ENCODE results near the gene FKBP1B. TPM values are rescaled to one million over a fixed set of nuclear protein-coding genes. Genes with fewer than 3 reads are reported as not detected.
"Not testable (repeated sequence)": the region's sequence is repeated elsewhere in the genome, so short reads cannot be mapped to it uniquely, and the experiment has no call there.

Gene FKBP1B
- total and polyA plus RNA-seq, 10 donors, result 2.4 to 5.1 (median 3.5) TPM

DNA sequence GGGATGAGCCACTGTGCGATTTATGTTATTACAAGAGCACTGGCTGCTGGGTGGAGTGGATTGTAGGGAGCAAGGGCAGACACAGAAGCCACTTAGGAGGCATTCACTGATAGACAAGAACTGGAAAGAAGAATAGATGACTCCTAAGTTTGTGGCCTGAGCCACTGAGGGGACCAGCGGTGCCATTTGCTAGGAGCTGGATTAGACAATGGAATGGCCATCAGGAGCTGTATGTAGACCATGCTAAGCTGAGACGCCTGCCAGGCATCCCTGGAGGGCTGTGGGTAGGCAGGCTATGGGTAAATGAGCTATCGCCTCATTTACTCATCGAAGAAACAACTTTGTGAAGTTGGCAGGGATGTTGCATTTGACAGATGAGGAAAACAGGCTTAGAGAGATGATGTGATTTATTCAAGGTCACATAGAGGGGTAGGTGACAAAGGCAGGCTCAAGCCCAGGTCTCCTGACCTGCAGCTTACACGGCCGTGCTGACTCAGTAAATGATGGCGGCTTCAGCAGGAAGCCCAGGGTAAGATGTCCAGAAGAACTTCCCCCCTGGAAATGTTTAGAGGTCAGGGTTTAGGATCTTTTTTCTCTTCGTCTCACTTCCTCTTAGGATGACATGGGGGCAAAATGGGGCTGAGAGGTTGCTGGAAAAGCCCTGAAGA, 36.9 kb upstream of the FKBP1B start:
- TF ChIP-seq POLR2AphosphoS5 (IDR thresholded peaks at IDR 0.05) (no peak), CTCF (IDR thresholded peaks at IDR 0.05 in 8 of 11, conservative IDR thresholded peaks at IDR 0.05 in 3 of 11) (no peak), POLR2A (IDR thresholded peaks at IDR 0.05) (no peak)
- no peak for DNase-seq
- H3K9me3 ChIP-seq, result no peaks in the 10 kb centered on the region
- H3K36me3 ChIP-seq, result no peaks in the 10 kb centered on the region
- H3K4me1 ChIP-seq, result peaks cover 3 to 19% (median 13%) of the 10 kb centered on the region in 6 donors
- no peak overlapping the region for H3K27ac ChIP-seq
- H3K27me3 ChIP-seq (replicated peaks in 1 of 7), result peaks cover 0 to 35% (median 22%) of the 10 kb centered on the region in 7 donors
- 58 to 77% (median 71%) methylated on average over 9 of the region's 9 CpGs for WGBS, 5 donors
- intact Hi-C loops (cut with DNase I; ENCODE audit: low total_unique reads), result no loop called here
- H3K4me3 ChIP-seq, result no peak overlapping the region

DNA sequence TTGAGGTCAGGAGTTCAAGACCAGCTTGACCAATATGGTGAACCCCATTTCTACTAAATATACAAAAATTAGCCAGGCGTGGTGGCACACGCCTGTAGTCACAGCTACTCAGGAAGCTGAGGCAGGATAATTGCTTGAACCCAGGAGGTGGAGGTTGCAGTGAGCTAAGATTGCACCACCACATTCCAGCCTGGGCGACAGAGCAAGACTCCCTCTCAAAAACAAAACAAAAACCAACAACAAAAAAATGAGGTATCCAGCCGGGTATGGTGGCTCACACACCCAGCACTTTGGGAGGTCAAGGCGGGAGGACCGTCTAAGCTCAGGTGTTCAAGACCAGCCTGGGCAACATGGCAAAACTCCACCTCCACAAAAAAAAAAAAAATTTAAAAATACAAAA, 34.6 kb upstream of the FKBP1B start:
- H3K27ac ChIP-seq; DNase-seq; H3K36me3 ChIP-seq; H3K4me3 ChIP-seq; intact Hi-C loops (cut with DNase I; ENCODE audit: low total_unique reads); H3K9me3 ChIP-seq: not testable (repeated sequence)
- Histone ChIP-seq H3K4me1 (peaks cover 3 to 12% (median 7%) of the 10 kb centered on the region in 6 donors), H3K27me3 (replicated peaks in 1 of 7) (peaks cover 0 to 20% (median 15%) of the 10 kb centered on the region in 7 donors)
- WGBS, 5 donors, result 79 to 94% (median 87%) methylated on average over 6 of the region's 6 CpGs

GRCh38 chr2:24015562-24016375, 33.8 kb upstream of the FKBP1B start:
- H3K27ac ChIP-seq, result no peak overlapping the region
- no peak for DNase-seq
- no peaks in the 10 kb centered on the region for H3K9me3 ChIP-seq
- intact Hi-C loops (cut with DNase I; ENCODE audit: low total_unique reads), result no loop called here
- no peak overlapping the region for H3K4me3 ChIP-seq
- 85 to 93% (median 88%) methylated on average over 7 to 11 of the region's 11 CpGs for WGBS, 5 donors
- H3K36me3 ChIP-seq, result no peaks in the 10 kb centered on the region
- peaks cover 0 to 3% (median under 1%) of the 10 kb centered on the region in 6 donors for H3K4me1 ChIP-seq
- peaks cover 0 to 11% (median 6%) of the 10 kb centered on the region in 7 donors for H3K27me3 ChIP-seq (replicated peaks in 1 of 7)
- TF ChIP-seq CTCF (IDR thresholded peaks at IDR 0.05 in 8 of 11, conservative IDR thresholded peaks at IDR 0.05 in 3 of 11), result no peak
- TF ChIP-seq POLR2A (IDR thresholded peaks at IDR 0.05), result no peak
- no peak for TF ChIP-seq POLR2AphosphoS5 (IDR thresholded peaks at IDR 0.05)

DNA sequence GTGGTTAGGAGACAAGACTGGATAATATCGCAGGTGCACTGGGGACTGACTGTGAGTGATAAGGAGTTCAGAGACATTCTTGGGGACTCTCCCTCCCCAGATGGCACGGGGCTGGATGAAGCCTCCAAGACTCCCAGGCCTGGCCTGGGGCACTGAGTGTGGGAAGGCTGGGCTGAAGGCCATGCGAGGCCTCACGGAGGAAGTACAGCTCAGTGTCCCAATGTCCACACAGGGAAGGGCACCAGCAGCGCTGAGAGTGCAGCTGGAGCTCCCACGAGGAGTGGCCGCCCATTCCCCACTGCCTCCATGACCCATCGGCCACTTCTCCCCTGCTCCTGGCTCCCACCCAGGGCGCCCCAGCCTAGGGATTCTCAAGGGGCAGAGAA, 33.2 kb upstream of the FKBP1B start:
- Histone ChIP-seq H3K4me3 (no peak overlapping the region), H3K9me3 (no peaks in the 10 kb centered on the region), H3K4me1 (no peaks in the 10 kb centered on the region), H3K27me3 (replicated peaks in 1 of 7) (peaks cover 0 to 5% (median under 1%) of the 10 kb centered on the region in 7 donors), H3K36me3 (no peaks in the 10 kb centered on the region), H3K27ac (no peak overlapping the region)
- DNase-seq, result no peak
- intact Hi-C loops (cut with DNase I; ENCODE audit: low total_unique reads), result no loop called here
- WGBS, 5 donors, result 79 to 92% (median 86%) methylated on average over 7 to 9 of the region's 9 CpGs
- no peak for TF ChIP-seq CTCF (IDR thresholded peaks at IDR 0.05 in 8 of 11, conservative IDR thresholded peaks at IDR 0.05 in 3 of 11)
- no peak for TF ChIP-seq POLR2AphosphoS5 (IDR thresholded peaks at IDR 0.05)
- no peak for TF ChIP-seq POLR2A (IDR thresholded peaks at IDR 0.05)

Data from spleen (tissue), 11 donors.